ENCODE measurements around the gene MPC1.
A peak's percentile ranks its signal among the peaks of the same experiment; 100 is the strongest.
"Not testable (repeated sequence)": the region's sequence is repeated elsewhere in the genome, so short reads cannot be mapped to it uniquely, and the experiment has no call there.

MPC1 gene

GRCh38 chr6:166365806-166366205 lies 16.9 kb downstream of the MPC1 start:
- Histone ChIP-seq H3K4ac (ENCODE audit: low read length) (no peak overlapping the region), H4K91ac (ENCODE audit: low read depth, low read length, poor library complexity) (no peak overlapping the region), H3K4me2 (ENCODE audit: insufficient read depth, low read length, poor library complexity, severe bottlenecking) (no peak overlapping the region), H2BK5ac (ENCODE audit: low read length) (no peak overlapping the region), H2BK120ac (ENCODE audit: low read depth, low read length) (no peak overlapping the region), H3K14ac (ENCODE audit: low read length) (no peak overlapping the region), H3K9me3 (replicated peaks in 1 of 2; ENCODE audit: control insufficient read depth in 2 of 2, insufficient read depth in 1 of 2, low read depth in 1 of 2, low read length in 2 of 2) (no peaks in the 10 kb centered on the region), H3K9ac (ENCODE audit: low read depth, low read length, poor library complexity) (no peak overlapping the region), H2AK5ac (ENCODE audit: low read depth, low read length) (no peak overlapping the region), H3K4me1 (ENCODE audit: control insufficient read depth in 2 of 2, insufficient read depth in 1 of 2, low read depth in 1 of 2, low read length in 2 of 2) (peaks cover 4 to 23% of the 10 kb centered on the region in 2 donors), H2AFZ (ENCODE audit: low read length) (peak overlapping the region; percentile 71), H3K27ac (replicated peaks; ENCODE audit: low read length) (no peak overlapping the region), H3K23ac (ENCODE audit: low read depth, low read length, poor library complexity) (no peak overlapping the region), H3K36me3 (replicated peaks in 1 of 2; ENCODE audit: control insufficient read depth in 2 of 2, insufficient read depth in 2 of 2, low read length in 2 of 2) (no peaks in the 10 kb centered on the region), H3K27me3 (ENCODE audit: control insufficient read depth in 3 of 3, insufficient read depth in 3 of 3, low read depth in 1 of 3, low read length in 3 of 3) (no peaks in the 10 kb centered on the region), H4K8ac (ENCODE audit: low read depth, low read length) (no peak overlapping the region), H3K79me1 (ENCODE audit: low read depth, low read length) (no peaks in the 10 kb centered on the region), H2BK12ac (ENCODE audit: low read length) (no peak overlapping the region), H3K4me3 (ENCODE audit: low read length in 2 of 2) (no peak overlapping the region), H3K18ac (ENCODE audit: low read length) (no peak overlapping the region), H2BK15ac (ENCODE audit: low read length) (no peak overlapping the region)
- no peak for DNase-seq (ENCODE audit: low spot score)
- no CpG with 5 or more reads among the region's 6 CpGs for WGBS, 2 donors (ENCODE audit: extremely low coverage in 2 of 2, insufficient read length in 2 of 2, insufficient replicate concordance in 1 of 2)

DNA sequence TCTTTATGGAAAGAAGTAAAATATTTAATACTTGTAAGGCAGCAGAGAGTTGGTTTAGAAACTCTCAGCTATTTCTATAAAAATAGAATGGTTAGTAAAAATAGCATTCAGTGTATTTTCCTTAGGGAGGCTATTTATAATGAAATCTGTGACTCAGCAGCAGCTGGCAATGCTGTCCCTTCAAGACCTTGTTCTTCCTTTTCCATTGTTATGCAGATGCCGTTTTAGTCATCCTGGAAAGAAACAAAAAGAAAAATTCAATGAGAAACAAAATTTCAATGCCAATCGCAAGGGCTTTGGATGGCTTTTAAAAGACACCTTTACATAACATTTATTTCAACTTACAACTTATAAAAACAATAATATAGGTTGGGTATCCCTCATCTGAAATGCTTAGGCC lies 17.5 kb downstream of the MPC1 start:
- Histone ChIP-seq H3K9me3 (replicated peaks in 1 of 2; ENCODE audit: control insufficient read depth in 2 of 2, insufficient read depth in 1 of 2, low read depth in 1 of 2, low read length in 2 of 2) (no peaks in the 10 kb centered on the region), H4K91ac (ENCODE audit: low read depth, low read length, poor library complexity) (no peak overlapping the region), H2AK5ac (ENCODE audit: low read depth, low read length) (no peak overlapping the region), H3K27me3 (ENCODE audit: control insufficient read depth in 3 of 3, insufficient read depth in 3 of 3, low read depth in 1 of 3, low read length in 3 of 3) (no peaks in the 10 kb centered on the region), H3K18ac (ENCODE audit: low read length) (no peak overlapping the region), H3K4ac (ENCODE audit: low read length) (no peak overlapping the region), H4K8ac (ENCODE audit: low read depth, low read length) (no peak overlapping the region), H2BK12ac (ENCODE audit: low read length) (no peak overlapping the region), H3K36me3 (replicated peaks in 1 of 2; ENCODE audit: control insufficient read depth in 2 of 2, insufficient read depth in 2 of 2, low read length in 2 of 2) (no peaks in the 10 kb centered on the region), H3K4me1 (ENCODE audit: control insufficient read depth in 2 of 2, insufficient read depth in 1 of 2, low read depth in 1 of 2, low read length in 2 of 2) (peaks cover 4 to 23% of the 10 kb centered on the region in 2 donors), H2AFZ (ENCODE audit: low read length) (peak overlapping the region; percentile 71), H3K4me3 (ENCODE audit: low read length in 2 of 2) (no peak overlapping the region), H3K27ac (replicated peaks; ENCODE audit: low read length) (no peak overlapping the region), H3K14ac (ENCODE audit: low read length) (no peak overlapping the region), H2BK15ac (ENCODE audit: low read length) (no peak overlapping the region), H2BK120ac (ENCODE audit: low read depth, low read length) (no peak overlapping the region), H3K4me2 (ENCODE audit: insufficient read depth, low read length, poor library complexity, severe bottlenecking) (no peak overlapping the region), H3K79me1 (ENCODE audit: low read depth, low read length) (no peaks in the 10 kb centered on the region), H2BK5ac (ENCODE audit: low read length) (no peak overlapping the region), H3K23ac (ENCODE audit: low read depth, low read length, poor library complexity) (no peak overlapping the region), H3K9ac (ENCODE audit: low read depth, low read length, poor library complexity) (no peak overlapping the region)
- DNase-seq (ENCODE audit: low spot score) = no peak
- no CpG with 5 or more reads among the region's 2 CpGs for WGBS, 2 donors (ENCODE audit: extremely low coverage in 2 of 2, insufficient read length in 2 of 2, insufficient replicate concordance in 1 of 2)

DNA sequence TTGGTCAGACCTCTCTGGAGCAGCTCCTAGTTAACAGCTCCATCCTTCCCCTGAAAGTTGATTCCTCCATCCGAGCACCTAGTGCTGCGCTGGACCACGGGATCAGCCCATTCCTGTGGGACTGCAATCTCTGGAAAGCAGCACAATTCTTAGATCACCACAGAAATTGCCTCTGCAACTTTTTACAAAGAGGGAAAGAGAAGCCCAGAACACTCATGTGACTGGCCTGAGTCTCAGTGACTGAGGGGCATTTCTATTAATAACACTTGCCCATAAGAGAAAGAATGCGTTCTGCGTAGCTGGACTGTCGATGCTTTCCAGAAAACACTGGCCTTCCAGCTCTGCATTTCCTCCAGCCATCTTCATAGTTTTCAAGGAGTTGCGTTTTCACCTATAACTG lies 18.3 kb downstream of the MPC1 start:
- no peak overlapping the region for H3K4ac ChIP-seq (ENCODE audit: low read length)
- H3K27me3 ChIP-seq (ENCODE audit: control insufficient read depth in 3 of 3, insufficient read depth in 3 of 3, low read depth in 1 of 3, low read length in 3 of 3) = no peaks in the 10 kb centered on the region
- no peak overlapping the region for H2BK120ac ChIP-seq (ENCODE audit: low read depth, low read length)
- H3K14ac ChIP-seq (ENCODE audit: low read length) = no peak overlapping the region
- no peak overlapping the region for H3K4me2 ChIP-seq (ENCODE audit: insufficient read depth, low read length, poor library complexity, severe bottlenecking)
- no peaks in the 10 kb centered on the region for H3K36me3 ChIP-seq (replicated peaks in 1 of 2; ENCODE audit: control insufficient read depth in 2 of 2, insufficient read depth in 2 of 2, low read length in 2 of 2)
- H3K23ac ChIP-seq (ENCODE audit: low read depth, low read length, poor library complexity) = no peak overlapping the region
- H3K9me3 ChIP-seq (replicated peaks in 1 of 2; ENCODE audit: control insufficient read depth in 2 of 2, insufficient read depth in 1 of 2, low read depth in 1 of 2, low read length in 2 of 2) = no peaks in the 10 kb centered on the region
- H3K27ac ChIP-seq (replicated peaks; ENCODE audit: low read length) = no peak overlapping the region
- no peak overlapping the region for H3K9ac ChIP-seq (ENCODE audit: low read depth, low read length, poor library complexity)
- H2BK5ac ChIP-seq (ENCODE audit: low read length) = no peak overlapping the region
- no peak overlapping the region for H4K91ac ChIP-seq (ENCODE audit: low read depth, low read length, poor library complexity)
- no peak overlapping the region for H3K4me3 ChIP-seq (ENCODE audit: low read length in 2 of 2)
- no peaks in the 10 kb centered on the region for H3K79me1 ChIP-seq (ENCODE audit: low read depth, low read length)
- H2BK15ac ChIP-seq (ENCODE audit: low read length) = no peak overlapping the region
- no peak for DNase-seq (ENCODE audit: low spot score)
- H2AK5ac ChIP-seq (ENCODE audit: low read depth, low read length) = no peak overlapping the region
- H3K18ac ChIP-seq (ENCODE audit: low read length) = no peak overlapping the region
- no peak overlapping the region for H2AFZ ChIP-seq (ENCODE audit: low read length)
- no peak overlapping the region for H4K8ac ChIP-seq (ENCODE audit: low read depth, low read length)
- no peak overlapping the region for H2BK12ac ChIP-seq (ENCODE audit: low read length)
- WGBS, 2 donors (ENCODE audit: extremely low coverage in 2 of 2, insufficient read length in 2 of 2, insufficient replicate concordance in 1 of 2) = no CpG with 5 or more reads among the region's 7 CpGs
- peaks cover 4 to 19% of the 10 kb centered on the region in 2 donors for H3K4me1 ChIP-seq (ENCODE audit: control insufficient read depth in 2 of 2, insufficient read depth in 1 of 2, low read depth in 1 of 2, low read length in 2 of 2)

DNA sequence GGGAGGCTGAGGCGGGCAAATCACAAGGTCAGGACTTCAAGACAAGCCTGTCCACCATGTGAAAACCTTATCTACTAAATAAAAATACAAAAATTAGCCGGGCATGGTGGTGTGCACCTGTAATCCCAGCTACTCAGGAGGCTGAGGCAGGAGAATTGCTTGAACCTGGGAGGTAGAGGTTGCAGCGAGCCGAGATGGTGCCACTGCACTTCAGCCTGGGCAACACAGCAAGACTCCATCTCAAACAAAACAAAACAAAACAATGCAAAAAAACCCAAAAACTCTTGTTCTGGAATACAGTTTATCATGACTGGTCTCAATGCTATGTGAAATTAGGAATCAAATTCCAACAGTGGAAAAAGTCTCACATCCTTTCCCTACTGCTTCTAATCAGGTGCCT lies 20.3 kb downstream of the MPC1 start:
- not testable (repeated sequence) for H4K8ac ChIP-seq (ENCODE audit: low read depth, low read length); H3K9me3 ChIP-seq (replicated peaks in 1 of 2; ENCODE audit: control insufficient read depth in 2 of 2, insufficient read depth in 1 of 2, low read depth in 1 of 2, low read length in 2 of 2); H2AK5ac ChIP-seq (ENCODE audit: low read depth, low read length); H3K36me3 ChIP-seq (replicated peaks in 1 of 2; ENCODE audit: control insufficient read depth in 2 of 2, insufficient read depth in 2 of 2, low read length in 2 of 2); H2BK5ac ChIP-seq (ENCODE audit: low read length); H3K4me2 ChIP-seq (ENCODE audit: insufficient read depth, low read length, poor library complexity, severe bottlenecking); H4K91ac ChIP-seq (ENCODE audit: low read depth, low read length, poor library complexity); H2BK15ac ChIP-seq (ENCODE audit: low read length); H3K4me3 ChIP-seq (ENCODE audit: low read length in 2 of 2); H2BK120ac ChIP-seq (ENCODE audit: low read depth, low read length); H3K23ac ChIP-seq (ENCODE audit: low read depth, low read length, poor library complexity); H2BK12ac ChIP-seq (ENCODE audit: low read length); H2AFZ ChIP-seq (ENCODE audit: low read length); H3K14ac ChIP-seq (ENCODE audit: low read length); H3K27ac ChIP-seq (replicated peaks; ENCODE audit: low read length); H3K79me1 ChIP-seq (ENCODE audit: low read depth, low read length); H3K27me3 ChIP-seq (ENCODE audit: control insufficient read depth in 3 of 3, insufficient read depth in 3 of 3, low read depth in 1 of 3, low read length in 3 of 3); DNase-seq (ENCODE audit: low spot score); H3K9ac ChIP-seq (ENCODE audit: low read depth, low read length, poor library complexity); H3K18ac ChIP-seq (ENCODE audit: low read length); H3K4ac ChIP-seq (ENCODE audit: low read length)
- no CpG with 5 or more reads among the region's 4 CpGs for WGBS, 2 donors (ENCODE audit: extremely low coverage in 2 of 2, insufficient read length in 2 of 2, insufficient replicate concordance in 1 of 2)
- H3K4me1 ChIP-seq (ENCODE audit: control insufficient read depth in 2 of 2, insufficient read depth in 1 of 2, low read depth in 1 of 2, low read length in 2 of 2) = peaks cover 4 to 19% of the 10 kb centered on the region in 2 donors

All from neuronal stem cell (in vitro differentiated cells).